ENCODE results near the gene HERC2. TPM values are rescaled to one million over a fixed set of nuclear protein-coding genes. Genes with fewer than 3 reads are reported as not detected.

Gene HERC2
- total RNA-seq, 1 donor from 2014 or later, result 80.1 TPM

GRCh38 chr15:28096670-28097431, 225.1 kb downstream of the HERC2 start:
- Mint-ChIP-seq H3K36me3 (peaks cover 3% of the 10 kb centered on the region), H3K4me3 (peak overlapping the region; percentile 91), H3K4me1 (ENCODE audit: unreplicated experiment) (peaks cover 18% of the 10 kb centered on the region), H3K27me3 (peaks cover 75% of the 10 kb centered on the region), H3K9me3 (no peaks in the 10 kb centered on the region), H3K27ac (no peak overlapping the region)
- no peak for DNase-seq (ENCODE audit: extremely low spot score, unreplicated experiment)
- TF ChIP-seq CTCF (conservative IDR thresholded peaks at IDR 0.05), result no peak

- H3K4me1 Mint-ChIP-seq (ENCODE audit: unreplicated experiment), result peaks cover 18% of the 10 kb centered on the region
- H3K27me3 Mint-ChIP-seq, result peaks cover 70% of the 10 kb centered on the region
- H3K4me3 Mint-ChIP-seq, result peak overlapping the region; percentile 91
- no peak for DNase-seq (ENCODE audit: extremely low spot score, unreplicated experiment)
- H3K9me3 Mint-ChIP-seq, result peaks cover under 1% of the 10 kb centered on the region
- peak overlapping the region; percentile 78 for H3K27ac Mint-ChIP-seq
- peaks cover 3% of the 10 kb centered on the region for H3K36me3 Mint-ChIP-seq
- TF ChIP-seq CTCF (conservative IDR thresholded peaks at IDR 0.05), result no peak
These were observed 225.6 kb downstream of the HERC2 start for GRCh38 chr15:28096411-28096669.

- Mint-ChIP-seq H3K9me3 (peaks cover 10% of the 10 kb centered on the region), H3K4me1 (ENCODE audit: unreplicated experiment) (peaks cover 18% of the 10 kb centered on the region), H3K4me3 (peak overlapping the region; percentile 91), H3K27me3 (peaks cover 70% of the 10 kb centered on the region), H3K27ac (peak overlapping the region; percentile 78), H3K36me3 (peaks cover 3% of the 10 kb centered on the region)
- DNase-seq (ENCODE audit: extremely low spot score, unreplicated experiment), result no peak
- no peak for TF ChIP-seq CTCF (conservative IDR thresholded peaks at IDR 0.05)
These were observed 227.1 kb downstream of the HERC2 start for GRCh38 chr15:28094732-28095521.

GRCh38 chr15:28093752-28094535, 228.0 kb downstream of the HERC2 start:
- H3K27ac Mint-ChIP-seq, result peak overlapping the region; percentile 20
- peaks cover 18% of the 10 kb centered on the region for H3K4me1 Mint-ChIP-seq (ENCODE audit: unreplicated experiment)
- TF ChIP-seq CTCF (conservative IDR thresholded peaks at IDR 0.05), result no peak
- H3K36me3 Mint-ChIP-seq, result no peaks in the 10 kb centered on the region
- H3K9me3 Mint-ChIP-seq, result peaks cover 10% of the 10 kb centered on the region
- peaks cover 64% of the 10 kb centered on the region for H3K27me3 Mint-ChIP-seq
- DNase-seq (ENCODE audit: extremely low spot score, unreplicated experiment), result no peak
- peak overlapping the region; percentile 58 for H3K4me3 Mint-ChIP-seq

GRCh38 chr15:28091313-28091712, 230.7 kb downstream of the HERC2 start:
- TF ChIP-seq CTCF (conservative IDR thresholded peaks at IDR 0.05), result no peak
- Mint-ChIP-seq H3K9me3 (peaks cover 17% of the 10 kb centered on the region), H3K27ac (no peak overlapping the region), H3K36me3 (peaks cover 3% of the 10 kb centered on the region), H3K4me1 (ENCODE audit: unreplicated experiment) (peaks cover 4% of the 10 kb centered on the region), H3K27me3 (peaks cover 54% of the 10 kb centered on the region), H3K4me3 (no peak overlapping the region)
- DNase-seq (ENCODE audit: extremely low spot score, unreplicated experiment), result no peak
